ENCODE data around the gene APRT. TPM values are rescaled to one million over a fixed set of nuclear protein-coding genes. Genes with fewer than 3 reads are reported as not detected.
A peak's percentile ranks its signal among the peaks of the same experiment; 100 is the strongest.

APRT gene
- total RNA-seq, 1 donor from 2014 or later = 198 TPM

DNA sequence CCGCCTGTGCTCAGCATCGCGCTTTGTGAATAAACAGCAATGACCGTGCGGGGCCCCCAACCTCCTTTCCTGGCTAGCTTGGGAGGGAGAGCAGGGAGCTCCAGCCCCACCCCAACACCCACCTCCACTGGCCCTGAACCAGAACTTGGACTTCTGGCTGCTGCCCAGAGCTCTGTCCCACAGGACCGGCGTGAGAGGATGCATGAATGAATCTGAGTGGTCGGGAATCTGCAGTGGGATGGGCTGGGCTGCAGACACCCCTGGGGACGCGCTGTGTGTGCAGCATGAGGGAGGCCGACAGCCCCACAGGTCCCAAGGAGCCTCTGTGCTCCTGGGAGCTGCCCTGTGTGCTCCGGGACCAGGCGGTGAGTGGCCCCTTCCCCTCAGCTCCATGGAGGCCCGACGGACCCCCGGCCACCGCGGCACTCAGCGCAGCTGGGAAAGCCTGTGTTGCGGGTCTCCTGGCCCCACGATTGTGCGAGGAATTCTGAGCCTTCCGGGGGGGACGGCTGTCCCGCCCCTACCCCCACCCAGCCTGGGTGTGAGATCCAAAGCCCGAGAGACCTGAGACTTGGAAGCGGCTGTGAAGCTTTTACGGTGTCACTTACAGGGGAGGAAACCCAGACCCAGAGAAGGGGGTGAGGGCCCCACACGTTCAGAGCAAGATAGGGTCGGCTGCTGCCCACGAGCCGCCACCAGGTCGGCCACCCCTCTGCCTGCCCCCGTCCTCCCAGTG lies 32.2 kb downstream of the APRT start:
- POLR2A ChIA-PET = interaction anchor here (0.6 to 5.6 kb wide), 11 partner anchors 7 to 545 kb away, joined by 3 to 52 read pairs (median 6); partner anchors contain the start of genes APRT, GALNS and TRAPPC2L
- Mint-ChIP-seq H3K27ac (peak overlapping the region; percentile 80), H3K4me1 (peaks cover 58% of the 10 kb centered on the region), H3K4me3 (peak overlapping the region; percentile 32), H3K36me3 (ENCODE audit: low read depth) (peaks cover 3% of the 10 kb centered on the region), H3K27me3 (no peaks in the 10 kb centered on the region), H3K9me3 (no peaks in the 10 kb centered on the region)
- TF ChIP-seq, protein P1, sequence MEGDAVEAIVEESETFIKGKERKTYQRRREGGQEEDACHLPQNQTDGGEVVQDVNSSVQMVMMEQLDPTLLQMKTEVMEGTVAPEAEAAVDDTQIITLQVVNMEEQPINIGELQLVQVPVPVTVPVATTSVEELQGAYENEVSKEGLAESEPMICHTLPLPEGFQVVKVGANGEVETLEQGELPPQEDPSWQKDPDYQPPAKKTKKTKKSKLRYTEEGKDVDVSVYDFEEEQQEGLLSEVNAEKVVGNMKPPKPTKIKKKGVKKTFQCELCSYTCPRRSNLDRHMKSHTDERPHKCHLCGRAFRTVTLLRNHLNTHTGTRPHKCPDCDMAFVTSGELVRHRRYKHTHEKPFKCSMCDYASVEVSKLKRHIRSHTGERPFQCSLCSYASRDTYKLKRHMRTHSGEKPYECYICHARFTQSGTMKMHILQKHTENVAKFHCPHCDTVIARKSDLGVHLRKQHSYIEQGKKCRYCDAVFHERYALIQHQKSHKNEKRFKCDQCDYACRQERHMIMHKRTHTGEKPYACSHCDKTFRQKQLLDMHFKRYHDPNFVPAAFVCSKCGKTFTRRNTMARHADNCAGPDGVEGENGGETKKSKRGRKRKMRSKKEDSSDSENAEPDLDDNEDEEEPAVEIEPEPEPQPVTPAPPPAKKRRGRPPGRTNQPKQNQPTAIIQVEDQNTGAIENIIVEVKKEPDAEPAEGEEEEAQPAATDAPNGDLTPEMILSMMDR (IDR thresholded peaks at IDR 0.05) = no peak
- DNase-seq = no peak
- ATAC-seq (ENCODE audit: low read depth) = no peak
- CTCF ChIA-PET = interaction anchor here (1.1 to 3.8 kb wide), 5 partner anchors 9 to 388 kb away, joined by 3 to 45 read pairs (median 9); no protein-coding TSS in a partner anchor
- intact Hi-C loops (cut with micrococcal nuclease) = loop anchor here (2.0 to 10.0 kb wide), 3 partner anchors 13 to 145 kb away; partner anchors contain the start of genes IL17C and MVD

DNA sequence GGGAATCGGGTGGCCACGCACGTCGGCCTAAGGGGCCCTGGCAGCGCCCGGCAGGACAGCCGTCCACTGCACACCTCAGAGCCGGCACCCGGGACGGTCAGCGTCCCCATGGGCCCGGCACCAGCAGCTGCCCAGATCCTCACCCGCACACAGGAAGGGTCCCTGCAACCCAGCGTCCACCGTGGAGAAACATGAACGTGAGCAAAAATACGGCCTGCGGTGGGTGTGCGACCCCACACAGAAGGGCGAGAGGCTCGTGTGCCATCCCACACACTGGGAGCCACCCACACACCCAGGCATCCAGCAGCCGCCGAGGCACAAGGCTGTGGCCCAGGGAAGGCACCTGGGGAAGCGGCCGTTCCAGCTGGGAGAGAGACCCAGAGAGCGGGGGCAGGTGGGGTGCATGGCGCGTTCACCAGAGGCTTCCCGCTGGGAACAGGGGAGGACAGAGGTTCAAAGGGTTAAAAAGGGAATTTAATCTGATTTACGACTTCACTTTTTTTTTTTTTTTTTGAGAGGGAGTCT lies 33.1 kb downstream of the APRT start:
- ATAC-seq (ENCODE audit: low read depth) = no peak

DNA sequence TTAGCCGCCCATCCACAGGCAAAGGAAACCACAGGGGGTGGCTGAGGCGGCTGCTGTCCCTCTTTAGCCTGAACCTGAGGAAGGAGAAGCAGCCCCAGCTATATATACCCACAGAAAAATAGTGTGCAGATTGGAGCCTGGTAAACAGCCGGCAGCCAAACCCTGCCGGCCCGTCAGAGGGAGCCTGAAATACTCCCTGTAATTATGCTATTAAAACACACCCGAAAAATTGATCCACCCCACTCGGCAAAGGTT lies 33.5 kb downstream of the APRT start:
- intact Hi-C loops (cut with micrococcal nuclease) = no loop called here
- DNase-seq = no peak
- ChIA-PET POLR2A (interaction anchor here (0.6 to 1.4 kb wide), 3 partner anchors 33 to 427 kb away, joined by 3 to 5 read pairs (median 3); partner anchors contain the start of gene APRT), CTCF (interaction anchor here (1.0 kb wide), 1 partner anchor 41 kb away, joined by 6 read pairs; no protein-coding TSS in a partner anchor)
- H3K9me3 Mint-ChIP-seq = no peaks in the 10 kb centered on the region
- H3K4me3 Mint-ChIP-seq = no peak overlapping the region
- H3K4me1 Mint-ChIP-seq = peaks cover 56% of the 10 kb centered on the region
- H3K27ac Mint-ChIP-seq = peak overlapping the region; percentile 30
- H3K27me3 Mint-ChIP-seq = no peaks in the 10 kb centered on the region
- ATAC-seq (ENCODE audit: low read depth) = no peak
- TF ChIP-seq, protein P1 (IDR thresholded peaks at IDR 0.05) = no peak
- H3K36me3 Mint-ChIP-seq (ENCODE audit: low read depth) = peaks cover 3% of the 10 kb centered on the region

More for the DNA sequence above, 33.1 kb downstream of the APRT start:
- no peak for DNase-seq
- peaks cover 3% of the 10 kb centered on the region for H3K36me3 Mint-ChIP-seq (ENCODE audit: low read depth)
- H3K4me1 Mint-ChIP-seq = peaks cover 60% of the 10 kb centered on the region
- ChIA-PET POLR2A (interaction anchor here (1.4 kb wide), 1 partner anchor 33 kb away, joined by 5 read pairs; no protein-coding TSS in a partner anchor), CTCF (interaction anchor here (1.0 to 3.8 kb wide), 2 partner anchors 41 to 42 kb away, joined by 6 to 45 read pairs; no protein-coding TSS in a partner anchor)
- TF ChIP-seq, protein P1 (IDR thresholded peaks at IDR 0.05) = no peak
- peak overlapping the region; percentile 30 for H3K27ac Mint-ChIP-seq
- intact Hi-C loops (cut with micrococcal nuclease) = no loop called here
- H3K4me3 Mint-ChIP-seq = no peak overlapping the region
- no peaks in the 10 kb centered on the region for H3K9me3 Mint-ChIP-seq
- H3K27me3 Mint-ChIP-seq = no peaks in the 10 kb centered on the region

DNA sequence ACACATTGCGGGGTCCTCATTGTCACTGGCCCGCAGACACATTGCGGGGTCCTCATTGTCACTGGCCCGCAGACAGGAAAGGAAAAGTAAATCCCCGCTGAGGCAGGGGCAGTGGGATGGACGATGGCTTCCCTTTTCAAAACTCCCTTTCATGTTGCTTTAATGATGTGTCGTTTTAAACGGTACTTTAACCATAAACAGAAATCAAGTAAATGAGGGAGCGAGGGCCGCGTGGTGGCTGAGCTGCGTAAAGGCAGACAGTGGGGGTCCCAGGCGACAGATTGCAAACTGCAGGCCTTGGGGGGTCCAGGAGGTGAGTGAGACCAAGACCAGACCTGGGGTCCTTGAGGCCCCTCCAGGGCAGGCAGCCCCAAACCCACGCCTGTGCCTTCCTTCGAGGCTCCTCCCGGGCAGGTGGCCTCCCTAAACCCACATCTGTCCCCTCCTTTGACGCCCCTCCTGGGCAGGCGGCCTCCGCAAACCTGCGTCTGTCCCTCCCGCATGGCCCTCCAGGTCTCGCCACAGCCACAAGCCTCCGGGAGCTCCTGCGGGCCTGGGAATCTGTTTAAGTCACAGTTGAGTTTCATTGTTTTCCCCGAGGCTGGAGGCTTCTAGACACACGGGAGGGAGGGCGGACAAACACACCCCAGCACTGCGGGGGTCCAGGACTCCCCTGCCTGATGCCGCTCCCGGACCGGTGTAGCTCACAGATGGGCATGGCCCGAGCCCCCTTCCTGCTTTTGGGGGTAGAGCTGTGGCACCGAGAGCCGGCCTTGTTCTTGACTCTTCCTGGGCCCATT lies 34.1 kb downstream of the APRT start:
- Mint-ChIP-seq H3K9me3 (no peaks in the 10 kb centered on the region), H3K27me3 (no peaks in the 10 kb centered on the region), H3K36me3 (ENCODE audit: low read depth) (peaks cover 3% of the 10 kb centered on the region), H3K4me1 (peaks cover 53% of the 10 kb centered on the region), H3K27ac (peak overlapping the region; percentile 30), H3K4me3 (no peak overlapping the region)
- ATAC-seq (ENCODE audit: low read depth) (no peak), DNase-seq (no peak)
- TF ChIP-seq, protein P1 (IDR thresholded peaks at IDR 0.05) = no peak
- intact Hi-C loops (cut with micrococcal nuclease) = no loop called here
- ChIA-PET POLR2A (interaction anchor here (0.6 to 1.4 kb wide), 4 partner anchors 32 to 428 kb away, joined by 3 to 5 read pairs (median 3); partner anchors contain the start of gene APRT), CTCF (interaction anchor here (1.0 kb wide), 1 partner anchor 41 kb away, joined by 6 read pairs; no protein-coding TSS in a partner anchor)

Measured in activated B cell treated with CpG ODN at 0.5 μM for 24 hours (primary cell).